ENCODE measurements around the gene HERC3.

The HERC3 gene

DNA sequence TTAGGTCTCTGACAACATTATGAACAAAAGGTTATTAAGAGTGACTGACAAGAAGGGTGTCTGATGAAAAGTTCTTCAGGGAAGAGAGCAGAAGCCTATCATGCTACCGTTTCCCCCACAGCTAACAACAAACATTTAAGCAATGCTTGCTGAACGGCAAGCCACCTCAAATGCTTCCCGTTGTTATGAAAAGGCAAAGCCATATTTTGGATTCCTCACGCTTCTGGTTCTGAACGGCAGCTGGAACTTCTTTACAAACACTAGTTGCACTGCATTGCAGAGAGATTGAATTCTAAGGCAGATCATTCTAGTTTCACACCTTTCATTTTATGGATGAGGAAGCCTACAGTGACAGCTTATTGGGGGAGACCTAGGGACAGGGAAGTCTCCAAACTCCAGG, 153.9 kb downstream of the HERC3 start:
- no peak for DNase-seq (ENCODE audit: low read depth in 2 of 2)

DNA sequence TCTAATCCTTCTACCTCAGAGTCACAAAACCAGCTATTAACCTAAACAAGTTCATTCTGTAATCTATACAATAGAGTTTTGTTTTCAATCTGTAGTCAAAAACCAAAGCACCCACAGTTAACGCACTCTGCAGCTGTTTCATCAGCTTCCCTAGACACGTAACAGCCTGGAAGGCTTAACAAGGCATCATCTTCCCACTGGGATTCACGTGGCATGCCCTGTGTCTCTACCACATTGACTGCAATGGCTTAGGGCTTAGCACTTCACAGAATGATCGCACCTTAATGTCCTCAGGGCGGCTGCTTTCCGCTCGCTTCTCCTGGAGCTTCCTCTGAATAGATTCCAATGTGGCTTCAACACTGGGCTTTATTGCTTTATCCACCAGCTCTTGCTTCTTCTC, 155.1 kb downstream of the HERC3 start:
- no peak for DNase-seq (ENCODE audit: low read depth in 2 of 2)

DNA sequence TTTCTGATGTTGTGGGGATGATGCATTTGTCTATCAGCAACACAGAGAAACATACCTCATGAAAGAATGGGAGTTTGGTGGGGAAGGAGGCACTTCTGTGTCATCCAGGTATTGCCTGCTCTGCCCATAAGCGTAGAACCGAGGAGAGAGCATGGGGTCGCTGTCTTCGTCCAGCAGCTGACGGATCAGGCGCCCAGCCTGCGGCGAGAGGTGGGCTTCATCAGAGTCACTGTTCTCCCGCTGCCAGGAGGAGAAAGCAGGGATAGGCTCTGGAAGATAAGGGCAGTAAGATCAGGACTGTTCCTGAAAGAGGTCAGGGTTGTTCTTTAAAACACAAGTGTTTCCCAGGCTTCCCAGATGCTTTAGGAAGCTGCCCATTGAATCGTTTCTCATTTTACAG, 158.1 kb downstream of the HERC3 start:
- no peak for DNase-seq (ENCODE audit: low read depth in 2 of 2)

DNA sequence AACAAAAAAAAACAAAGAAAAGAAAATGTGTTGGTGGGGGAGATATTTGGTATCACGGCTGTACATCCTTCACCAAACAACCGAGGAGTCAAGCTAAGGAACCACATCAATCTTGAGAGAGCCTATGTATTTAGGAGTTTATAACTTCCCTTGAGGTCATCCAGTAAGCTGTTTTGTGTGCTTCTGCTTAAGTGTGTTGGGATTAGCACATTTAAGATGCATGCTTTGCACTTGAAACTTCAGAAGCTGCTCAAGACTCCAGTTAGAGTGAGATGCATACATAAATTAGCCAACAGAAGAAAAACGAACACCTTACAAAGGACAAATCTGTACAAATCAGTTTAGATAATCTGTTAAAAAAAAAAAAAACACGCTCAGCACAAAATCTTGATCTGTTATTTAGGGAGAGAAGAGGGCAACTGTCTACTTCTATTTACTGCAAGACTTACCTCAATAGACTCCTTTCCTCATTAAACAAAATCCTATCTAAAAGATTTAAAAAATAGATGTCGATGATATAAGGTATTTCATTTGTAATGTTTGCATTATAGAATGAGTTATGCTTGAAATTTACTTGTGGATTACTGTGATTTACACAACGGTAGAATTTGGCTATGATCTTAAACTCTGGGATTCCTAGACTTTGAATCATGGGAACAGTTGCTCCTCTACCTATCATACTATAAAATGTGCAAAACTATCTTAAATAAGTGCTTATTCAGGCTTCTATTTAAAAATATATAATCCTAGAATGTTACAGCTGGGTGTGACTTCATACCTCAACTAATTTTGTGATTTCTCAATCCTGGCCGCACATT, 159.2 kb downstream of the HERC3 start:
- no peak for DNase-seq (ENCODE audit: low read depth in 2 of 2)

DNA sequence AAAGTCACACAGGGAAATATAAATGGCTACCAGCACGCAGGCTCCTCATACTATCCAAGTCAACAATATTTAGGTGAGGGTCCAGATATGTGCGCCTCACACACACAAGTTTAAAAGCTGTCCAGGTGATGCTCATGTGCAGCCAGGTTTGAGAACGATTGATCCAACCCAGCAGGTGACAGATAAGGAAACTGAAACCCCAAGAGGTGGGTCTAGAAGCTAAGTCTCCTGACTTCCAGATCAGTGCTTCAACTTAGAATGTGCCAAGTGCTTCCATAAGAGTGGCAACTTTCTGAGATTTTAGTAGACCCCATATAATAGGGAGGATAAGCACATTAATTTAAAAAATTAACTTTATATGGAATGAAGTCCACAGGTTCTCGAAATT, 159.8 kb downstream of the HERC3 start:
- DNase-seq (ENCODE audit: low read depth in 2 of 2), result no peak

DNA sequence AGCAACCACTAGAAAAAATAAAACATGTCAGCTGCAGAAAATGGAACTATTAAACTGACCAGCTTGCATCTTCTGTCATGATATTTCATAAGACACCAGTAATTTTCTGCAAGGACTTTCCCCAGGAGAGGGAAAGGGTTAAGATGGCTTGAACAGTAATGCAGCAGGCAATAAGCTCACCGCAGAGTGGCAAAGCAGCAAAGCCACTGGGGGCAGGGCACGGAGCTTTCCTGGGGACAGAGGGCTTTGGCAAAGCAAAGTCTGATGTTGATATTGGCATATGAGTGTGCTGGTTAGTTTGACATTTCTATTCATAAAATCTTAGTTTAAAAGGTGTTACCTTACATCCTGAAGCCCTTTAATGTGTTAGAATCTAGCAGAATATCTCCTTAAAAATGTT, 160.5 kb downstream of the HERC3 start:
- no peak for DNase-seq (ENCODE audit: low read depth in 2 of 2)

DNA sequence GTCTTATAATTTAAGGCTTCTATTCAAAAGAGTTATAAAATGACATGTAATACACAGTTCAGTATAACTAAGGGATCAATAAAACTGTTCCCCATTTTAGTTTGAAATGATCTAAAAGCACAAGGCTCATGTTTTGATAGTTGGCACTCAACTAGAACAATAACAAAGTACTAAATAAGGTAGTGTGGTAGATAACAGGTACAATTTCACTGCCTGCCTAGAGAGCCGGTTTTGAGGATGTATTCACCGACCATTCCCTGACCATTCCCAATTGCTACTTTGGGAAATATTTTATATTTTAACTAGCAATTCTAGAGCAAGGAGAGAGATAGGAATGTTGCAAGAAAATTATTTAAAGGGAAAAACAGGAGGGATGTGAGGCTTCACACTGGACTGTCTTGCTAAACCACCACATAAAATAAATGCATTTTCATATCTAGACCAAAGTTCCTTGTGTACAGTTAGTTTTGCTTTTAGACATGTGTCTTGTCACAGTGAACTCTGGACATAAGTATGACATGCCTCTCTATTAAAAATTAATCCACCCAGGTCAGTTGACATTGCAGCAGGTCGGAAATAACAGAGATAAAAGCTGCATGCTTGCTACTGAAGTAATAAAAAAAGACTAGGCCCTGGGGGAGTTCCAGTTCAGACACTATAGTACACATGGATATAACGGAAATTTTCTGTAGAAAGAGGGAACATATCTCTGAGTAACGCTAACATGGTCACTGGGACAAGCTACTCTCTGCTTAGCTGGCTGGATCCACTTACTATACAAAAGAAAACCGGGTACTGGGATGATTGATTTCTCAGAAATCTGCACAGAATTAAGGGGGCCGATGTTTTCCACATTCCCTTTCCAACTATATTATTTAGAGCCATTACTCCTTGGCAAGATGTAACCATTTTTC, 161.6 kb downstream of the HERC3 start:
- DNase-seq (ENCODE audit: low read depth in 2 of 2), result no peak

DNA sequence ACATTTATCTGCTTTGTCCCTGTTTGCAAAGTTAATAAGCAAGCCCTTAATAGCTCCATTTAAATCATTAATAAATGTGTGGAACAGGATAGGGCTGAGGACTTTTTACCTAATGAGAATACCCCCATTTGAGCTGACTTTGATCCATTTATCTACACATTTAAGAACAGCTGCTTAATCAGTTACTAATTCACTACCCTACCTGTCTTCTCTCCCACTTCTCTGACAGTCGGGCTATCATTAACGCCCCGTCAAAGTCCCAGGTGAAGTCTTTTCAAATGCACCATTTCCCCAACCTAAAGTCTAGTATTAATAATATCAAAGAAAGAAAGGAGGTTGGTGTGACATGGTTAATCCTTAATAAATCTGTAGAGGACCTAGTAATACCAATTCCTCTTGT, 162.5 kb downstream of the HERC3 start:
- no peak for DNase-seq (ENCODE audit: low read depth in 2 of 2)

DNA sequence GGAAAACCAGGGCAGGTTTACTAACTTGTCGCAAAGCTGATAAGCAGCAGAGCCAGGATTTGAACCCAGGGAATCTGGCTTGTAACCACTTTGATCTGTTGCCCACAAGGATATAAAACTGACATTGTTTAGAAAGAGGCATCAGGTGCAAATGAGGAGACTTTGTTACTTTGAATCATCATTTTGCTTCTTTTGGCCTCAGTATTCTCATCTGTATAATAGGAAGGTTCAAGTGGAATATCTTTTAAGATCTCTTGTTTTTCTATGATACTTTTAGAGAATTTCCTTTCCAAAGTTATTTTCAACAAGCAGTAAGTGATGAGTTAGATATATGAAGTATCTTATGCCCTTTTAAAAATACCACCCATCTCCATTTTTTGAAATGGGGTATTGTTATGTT, 163.2 kb downstream of the HERC3 start:
- DNase-seq (ENCODE audit: low read depth in 2 of 2), result no peak

DNA sequence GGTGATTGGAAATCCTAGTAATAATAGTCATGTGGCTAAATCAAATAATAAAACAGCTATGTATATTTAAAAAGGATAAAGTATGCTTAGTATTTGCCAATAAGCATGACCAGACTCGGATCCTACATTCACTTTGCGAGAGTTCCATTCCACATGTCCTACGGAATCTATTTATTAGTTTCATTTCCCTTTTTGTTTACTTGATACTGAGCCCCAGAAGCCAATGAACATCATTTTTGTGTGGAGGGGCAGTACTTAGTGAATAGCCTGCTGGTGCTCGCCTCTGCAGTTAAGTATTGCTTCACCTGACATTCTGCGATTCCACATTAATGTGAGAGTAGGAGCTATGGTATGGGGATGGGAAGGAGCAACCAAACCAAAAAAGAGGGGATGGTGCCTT, 163.9 kb downstream of the HERC3 start:
- no peak for DNase-seq (ENCODE audit: low read depth in 2 of 2)

DNA sequence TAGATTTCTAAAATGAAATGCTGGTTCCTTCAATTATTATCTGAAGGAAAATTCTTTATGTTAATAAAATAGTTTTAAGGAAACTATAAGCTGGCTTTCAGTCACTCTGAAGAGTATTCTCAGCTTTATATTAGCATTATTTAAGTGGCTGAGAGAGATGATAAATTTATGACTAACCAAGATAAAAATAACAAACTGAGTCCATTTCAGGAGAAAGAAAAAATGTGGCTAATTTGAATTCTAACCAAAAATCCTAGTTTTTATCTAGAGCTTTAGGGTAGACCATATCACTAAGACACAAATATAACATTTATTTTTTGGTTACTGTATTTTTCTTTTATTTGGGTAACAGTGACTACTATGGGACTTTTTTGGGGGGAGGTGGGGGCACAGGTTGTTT, 164.8 kb downstream of the HERC3 start:
- DNase-seq (ENCODE audit: low read depth in 2 of 2), result no peak

DNA sequence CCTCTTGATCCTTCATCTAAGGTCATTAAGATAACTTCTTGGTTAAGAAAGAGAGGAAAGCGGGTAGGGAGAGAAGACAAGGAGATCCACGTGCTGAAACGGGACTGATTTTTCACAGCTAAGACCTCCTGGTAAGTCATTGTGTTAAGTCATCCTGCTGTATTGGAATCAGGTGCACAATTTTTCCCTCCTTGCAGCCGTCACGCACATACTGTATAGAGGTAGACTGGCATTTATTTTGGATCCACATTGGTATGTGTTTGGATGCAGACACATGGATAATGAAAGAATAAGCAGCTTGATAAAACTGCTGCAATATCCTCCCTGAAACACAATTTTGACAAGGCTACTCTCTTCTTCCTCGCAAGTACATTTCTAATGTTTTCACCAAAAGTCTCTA, 165.5 kb downstream of the HERC3 start:
- DNase-seq (ENCODE audit: low read depth in 2 of 2), result no peak

All from stimulated activated CD4-positive, alpha-beta T cell treated with anti-CD3 and anti-CD28 coated beads, Interleukin-15, amount 100 ng/mL, for 48 hours (primary cell).